Activated CD4-positive, alpha-beta memory T cell treated with anti-CD3 and anti-CD28 coated beads for 36 hours (primary cell): ENCODE measurements around the gene RAB40B. TPM values are rescaled to one million over a fixed set of nuclear protein-coding genes. Genes with fewer than 3 reads are reported as not detected.
A peak's percentile ranks its signal among the peaks of the same experiment; 100 is the strongest.
"Not testable (repeated sequence)": the region's sequence is repeated elsewhere in the genome, so short reads cannot be mapped to it uniquely, and the experiment has no call there.

Experiments used
- CTCF ChIA-PET: fragments of 350-600 bp; sonication (Branson Sonifier 250); formaldehyde crosslinking; loops from one replicate; lab custom pipeline; 2021; ENCODE audit warnings: antibody characterized with exemption, inconsistent platforms; lab: Charles Lee
- POLR2A ChIA-PET: fragments of 350-600 bp; sonication (Branson Sonifier 250); formaldehyde crosslinking; loops from one replicate; lab custom pipeline; 2021; ENCODE audit warnings: antibody characterized with exemption; lab: Charles Lee
- DNase-seq: peaks from one replicate; pipeline ENCODE4 v3.0.0-alpha.2; 2020
- H3K27ac Mint-ChIP-seq: one replicate; pipeline ENCODE4 v1.8.0; 2021; ENCODE audit warnings: mixed read lengths
- H3K27me3 Mint-ChIP-seq: one replicate; pipeline ENCODE4 v1.8.0; 2021; ENCODE audit warnings: mixed read lengths
- H3K36me3 Mint-ChIP-seq: one replicate; pipeline ENCODE4 v1.8.0; 2021; ENCODE audit warnings: mixed read lengths
- H3K4me1 Mint-ChIP-seq: one replicate; pipeline ENCODE4 v1.8.0; 2021; ENCODE audit warnings: low read depth, mixed read lengths
- H3K4me3 Mint-ChIP-seq: one replicate; pipeline ENCODE4 v1.8.0; 2021; ENCODE audit warnings: mild to moderate bottlenecking, mixed read lengths
- H3K9me3 Mint-ChIP-seq: one replicate; pipeline ENCODE4 v1.8.0; 2021; ENCODE audit warnings: mixed read lengths
- intact Hi-C: fragments of 100-400 bp; cut with micrococcal nuclease; formaldehyde crosslinking; loops from one replicate; pipeline ENCODE4 v1.15.1; 2023
- total RNA-seq, 2 experiments: library from RNA; stranded (reverse); gene quantifications; one replicate each; pipeline ENCODE4 v1.2.3, GENCODE V29; 2021

Gene RAB40B, protein sequence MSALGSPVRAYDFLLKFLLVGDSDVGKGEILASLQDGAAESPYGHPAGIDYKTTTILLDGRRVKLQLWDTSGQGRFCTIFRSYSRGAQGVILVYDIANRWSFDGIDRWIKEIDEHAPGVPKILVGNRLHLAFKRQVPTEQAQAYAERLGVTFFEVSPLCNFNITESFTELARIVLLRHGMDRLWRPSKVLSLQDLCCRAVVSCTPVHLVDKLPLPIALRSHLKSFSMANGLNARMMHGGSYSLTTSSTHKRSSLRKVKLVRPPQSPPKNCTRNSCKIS
- 1 to 10 TPM; 1.4 to 1.9 TPM for total RNA-seq

DNA sequence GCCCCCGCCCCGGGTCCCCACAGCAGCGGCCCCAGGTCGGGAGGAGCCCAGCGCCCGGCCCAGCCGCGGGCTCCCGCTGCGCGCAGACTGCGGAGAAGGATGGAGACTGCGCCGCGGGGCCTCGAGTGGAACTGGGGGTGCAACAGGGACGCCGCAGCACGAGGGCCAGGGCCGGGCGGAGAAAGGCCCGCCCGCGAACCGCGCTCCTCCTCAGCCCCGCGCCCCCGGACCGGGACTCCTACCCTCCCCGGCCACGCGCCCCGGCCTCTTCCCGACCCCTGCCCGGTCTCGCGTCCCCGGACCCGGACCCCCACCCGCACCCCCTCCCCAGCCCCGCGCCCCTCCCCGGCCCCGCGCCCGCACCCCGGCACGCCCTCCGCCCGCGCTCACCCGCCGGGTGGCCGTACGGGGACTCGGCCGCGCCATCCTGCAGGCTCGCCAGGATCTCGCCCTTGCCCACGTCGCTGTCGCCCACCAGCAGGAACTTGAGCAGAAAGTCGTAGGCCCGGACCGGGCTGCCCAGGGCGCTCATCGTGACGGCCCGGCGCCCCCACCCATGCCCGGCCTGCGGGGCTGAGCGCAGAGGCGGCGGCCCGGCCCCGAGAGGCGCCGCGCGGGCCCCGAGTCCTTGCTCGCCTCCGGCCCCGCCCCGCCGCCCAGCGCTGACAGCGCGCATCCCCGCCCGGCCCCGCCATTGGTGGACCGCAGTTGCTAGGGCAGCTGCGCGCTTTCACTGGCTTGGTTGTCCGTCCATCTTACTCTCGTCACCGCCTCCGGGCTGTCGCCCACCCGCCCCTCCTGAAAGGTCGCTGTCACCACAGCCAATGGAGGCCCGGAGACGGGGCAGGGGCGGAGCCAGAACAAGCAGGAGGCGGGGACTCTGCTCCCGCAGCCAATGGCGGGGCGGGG lies at the start of gene RAB40B:
Gene RAB40B (minus strand): TSS at position 634 of the 909 bp plus-strand sequence. CDS start 102 bp downstream, at position 532.
- intact Hi-C loops, result loop anchor here (1.0 to 5.0 kb wide), 3 partner anchors 18 to 53 kb away; partner anchors contain the start of genes FN3KRP and WDR45B
- ChIA-PET CTCF (no interaction called here), POLR2A (no interaction called here)
- no peaks in the 10 kb centered on the region for H3K27me3 Mint-ChIP-seq
- peak within 1 kb of the TSS; percentile 71 for H3K4me3 Mint-ChIP-seq
- peaks cover 14% of the 10 kb centered on the region for H3K9me3 Mint-ChIP-seq
- no peak within 1 kb of the TSS for H3K27ac Mint-ChIP-seq
- H3K4me1 Mint-ChIP-seq, result peaks cover 8% of the 10 kb centered on the region
- peaks cover 8% of the 10 kb centered on the region for H3K36me3 Mint-ChIP-seq
- DNase-seq, result peak; percentile 99

DNA sequence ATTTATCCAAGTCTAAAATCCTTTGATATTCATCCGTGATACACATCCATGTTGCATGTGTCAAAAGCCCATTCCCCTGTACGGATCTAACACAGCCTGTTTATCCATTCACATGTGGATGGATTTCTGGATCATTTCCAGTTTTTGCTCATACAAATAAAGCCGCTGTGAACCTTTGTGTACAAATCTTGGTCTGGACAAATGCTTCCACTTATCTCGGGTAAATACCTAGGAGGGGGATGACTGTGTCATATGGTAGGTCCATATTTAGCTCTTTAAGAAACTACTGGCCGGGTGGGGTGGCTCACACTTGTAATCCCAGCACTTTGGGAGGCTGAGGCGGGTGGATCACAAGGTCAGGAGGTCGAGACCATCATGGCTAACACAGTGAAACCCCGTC lies 47.0 kb upstream of the RAB40B start:
- no peak for DNase-seq
- POLR2A ChIA-PET, result no interaction called here
- CTCF ChIA-PET, result no interaction called here
- H3K4me3 Mint-ChIP-seq, result no peak overlapping the region
- H3K27me3 Mint-ChIP-seq, result no peaks in the 10 kb centered on the region
- peaks cover 15% of the 10 kb centered on the region for H3K36me3 Mint-ChIP-seq
- H3K9me3 Mint-ChIP-seq, result peaks cover 14% of the 10 kb centered on the region
- intact Hi-C loops, result no loop called here
- no peaks in the 10 kb centered on the region for H3K4me1 Mint-ChIP-seq
- H3K27ac Mint-ChIP-seq, result no peak overlapping the region

DNA sequence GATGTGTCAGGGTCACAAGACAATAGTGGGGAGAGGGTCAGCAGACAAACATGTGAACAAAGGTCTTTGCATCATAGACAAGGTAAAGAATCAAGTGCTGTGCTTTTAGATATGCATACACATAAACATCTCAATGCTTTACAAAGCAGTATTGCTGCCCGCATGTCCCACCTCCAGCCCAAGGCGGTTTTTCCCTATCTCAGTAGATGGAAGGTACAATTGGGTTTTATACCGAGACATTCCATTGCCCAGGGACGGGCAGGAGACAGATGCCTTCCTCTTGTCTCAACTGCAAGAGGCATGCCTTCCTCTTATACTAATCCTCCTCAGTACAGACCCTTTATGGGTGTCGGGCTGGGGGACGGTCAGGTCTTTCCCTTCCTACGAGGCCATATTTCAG lies 46.2 kb upstream of the RAB40B start:
- H3K27me3 Mint-ChIP-seq, POLR2A ChIA-PET, H3K27ac Mint-ChIP-seq, H3K4me1 Mint-ChIP-seq, intact Hi-C loops, CTCF ChIA-PET, H3K4me3 Mint-ChIP-seq, DNase-seq: not testable (repeated sequence)
- H3K9me3 Mint-ChIP-seq, result peaks cover 21% of the 10 kb centered on the region
- H3K36me3 Mint-ChIP-seq, result peaks cover 20% of the 10 kb centered on the region

DNA sequence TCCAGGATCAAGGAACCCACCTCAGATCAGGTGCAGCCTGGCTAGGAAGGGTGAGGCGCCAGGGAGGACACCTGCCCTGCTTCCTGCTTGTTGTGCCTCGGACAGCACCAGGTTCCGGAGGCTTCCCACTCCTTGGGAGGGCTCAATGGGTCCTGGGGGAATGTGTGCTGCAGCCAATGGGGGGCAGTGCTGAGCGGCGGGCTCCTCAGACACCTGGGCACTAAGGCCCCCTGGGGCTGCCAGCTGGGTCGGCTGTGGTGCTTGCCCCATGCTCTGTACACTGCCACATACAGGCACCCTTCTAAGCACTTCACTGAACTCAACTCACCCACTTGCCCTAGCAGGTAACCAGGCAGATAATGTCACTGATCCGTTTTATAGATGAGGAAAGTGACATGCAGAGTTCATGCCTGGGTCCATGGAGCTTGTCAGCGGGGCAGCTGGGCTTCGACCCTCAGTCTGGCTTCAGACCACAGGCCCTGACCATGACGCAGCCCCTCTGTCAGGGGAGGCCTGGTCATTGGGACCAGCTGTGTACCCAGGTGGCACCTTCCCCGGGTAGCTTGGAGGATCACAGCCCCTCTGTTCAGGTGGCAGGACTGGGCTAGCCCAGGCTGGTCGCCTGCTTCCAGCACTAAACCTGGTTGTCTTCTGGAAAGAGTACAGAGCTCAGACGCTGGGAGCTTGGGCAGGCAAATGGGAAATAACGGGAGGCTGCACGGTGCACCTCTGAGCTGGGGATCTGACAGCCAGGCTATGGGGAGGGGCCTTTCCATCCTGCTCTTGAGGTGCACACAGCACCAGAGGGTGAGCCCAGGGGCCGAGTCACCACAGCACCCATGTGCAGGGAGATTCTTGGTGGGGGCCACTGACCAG lies 45.1 kb upstream of the RAB40B start:
- CTCF ChIA-PET, result no interaction called here
- H3K27ac Mint-ChIP-seq, result no peak overlapping the region
- intact Hi-C loops, result no loop called here
- H3K4me3 Mint-ChIP-seq, result no peak overlapping the region
- no peaks in the 10 kb centered on the region for H3K27me3 Mint-ChIP-seq
- no peak for DNase-seq
- H3K36me3 Mint-ChIP-seq, result peaks cover 20% of the 10 kb centered on the region
- H3K4me1 Mint-ChIP-seq, result no peaks in the 10 kb centered on the region
- POLR2A ChIA-PET, result interaction anchor here (0.6 kb wide), 1 partner anchor 10 kb away, joined by 4 read pairs; no protein-coding TSS in a partner anchor
- H3K9me3 Mint-ChIP-seq, result peaks cover 21% of the 10 kb centered on the region

DNA sequence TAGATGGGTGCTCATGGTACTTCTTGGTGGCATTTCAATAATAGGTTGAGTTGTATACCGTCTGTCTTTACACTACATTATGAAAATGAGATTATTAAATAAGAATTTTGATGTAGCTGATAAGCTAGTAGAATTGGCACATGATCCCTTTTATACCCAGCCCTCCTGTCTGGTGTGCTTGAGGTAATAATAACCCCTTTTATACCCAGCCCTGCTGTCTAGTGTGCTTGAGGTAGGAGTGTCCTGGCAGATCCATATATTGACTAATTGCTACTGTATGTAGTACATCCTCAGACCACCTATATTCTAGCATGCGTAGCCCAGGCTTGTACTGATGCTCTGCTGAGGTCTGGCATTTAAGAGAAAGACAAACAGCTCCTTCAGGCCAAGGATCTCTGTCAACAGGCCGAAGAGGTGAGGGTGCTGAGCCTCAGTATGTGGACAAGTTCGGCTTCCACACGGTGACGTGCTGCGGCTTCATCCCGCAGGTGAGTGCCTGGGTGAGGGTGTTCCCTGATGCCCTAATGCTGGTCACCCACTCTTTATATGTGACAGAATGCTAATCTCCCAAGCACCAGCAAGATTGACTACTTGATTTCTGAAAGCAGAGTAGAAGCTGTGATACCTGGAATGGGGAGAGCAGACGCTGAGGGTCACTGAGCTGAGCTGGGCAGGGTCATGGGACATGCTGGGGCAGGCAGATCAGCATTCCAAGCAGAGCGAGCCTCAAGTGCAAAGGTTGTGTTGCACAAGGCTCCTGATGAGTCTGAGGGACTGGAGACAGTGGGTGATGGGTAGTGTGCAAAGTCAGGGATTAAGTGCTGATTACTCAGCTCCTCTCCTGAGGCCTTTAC lies 42.6 kb upstream of the RAB40B start:
- CTCF ChIA-PET, result no interaction called here
- no peaks in the 10 kb centered on the region for H3K27me3 Mint-ChIP-seq
- no peak overlapping the region for H3K27ac Mint-ChIP-seq
- no peak overlapping the region for H3K4me3 Mint-ChIP-seq
- DNase-seq, result no peak
- peaks cover 18% of the 10 kb centered on the region for H3K9me3 Mint-ChIP-seq
- peaks cover 20% of the 10 kb centered on the region for H3K36me3 Mint-ChIP-seq
- POLR2A ChIA-PET, result no interaction called here
- intact Hi-C loops, result no loop called here
- H3K4me1 Mint-ChIP-seq, result no peaks in the 10 kb centered on the region

DNA sequence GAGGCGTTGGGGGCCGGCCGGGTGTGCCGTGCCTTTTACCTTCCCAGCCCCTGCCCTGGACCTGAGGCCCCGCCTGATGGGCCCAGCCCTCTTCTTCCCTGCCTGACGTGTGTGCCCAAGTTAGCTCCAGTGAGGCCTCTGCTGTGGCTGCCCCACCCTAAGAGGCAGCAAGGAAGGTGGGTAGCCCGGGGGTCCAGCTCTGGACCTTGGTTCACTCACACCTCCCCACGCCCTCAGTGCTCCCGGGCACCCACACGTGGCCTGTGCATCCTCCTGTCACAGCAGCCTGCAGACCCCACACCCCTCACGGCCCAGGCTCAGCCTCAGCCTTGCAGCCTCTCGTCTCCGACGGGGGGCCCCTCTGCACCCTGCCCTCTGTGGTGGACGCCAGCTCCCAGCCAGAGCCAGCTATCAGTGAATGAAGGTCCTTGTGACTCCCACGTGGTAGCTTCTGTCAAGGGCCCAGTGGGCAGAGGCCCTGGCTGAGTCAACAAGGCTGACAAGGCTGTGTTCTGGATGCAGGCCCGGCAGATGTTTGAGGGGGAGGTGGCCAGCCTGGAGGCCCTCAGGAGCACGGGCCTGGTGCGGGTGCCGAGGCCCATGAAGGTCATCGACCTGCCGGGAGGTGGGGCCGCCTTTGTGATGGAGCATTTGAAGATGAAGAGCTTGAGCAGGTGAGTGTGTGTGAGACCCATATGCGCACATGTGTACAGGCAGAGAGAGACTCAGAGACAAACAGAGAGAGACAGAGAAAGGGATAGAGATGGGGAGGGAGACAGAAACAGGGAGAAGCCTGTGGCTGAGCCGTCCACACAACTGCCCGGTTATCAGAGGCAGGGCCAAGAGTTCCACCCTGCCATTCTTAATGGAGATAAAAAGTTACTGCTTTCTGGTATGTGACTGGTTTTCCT lies 39.7 kb upstream of the RAB40B start:
- intact Hi-C loops, result no loop called here
- DNase-seq, result no peak
- ChIA-PET CTCF (no interaction called here), POLR2A (no interaction called here)
- Mint-ChIP-seq H3K36me3 (peaks cover 23% of the 10 kb centered on the region), H3K4me1 (no peaks in the 10 kb centered on the region), H3K27ac (no peak overlapping the region), H3K4me3 (no peak overlapping the region), H3K9me3 (peaks cover 21% of the 10 kb centered on the region), H3K27me3 (no peaks in the 10 kb centered on the region)

DNA sequence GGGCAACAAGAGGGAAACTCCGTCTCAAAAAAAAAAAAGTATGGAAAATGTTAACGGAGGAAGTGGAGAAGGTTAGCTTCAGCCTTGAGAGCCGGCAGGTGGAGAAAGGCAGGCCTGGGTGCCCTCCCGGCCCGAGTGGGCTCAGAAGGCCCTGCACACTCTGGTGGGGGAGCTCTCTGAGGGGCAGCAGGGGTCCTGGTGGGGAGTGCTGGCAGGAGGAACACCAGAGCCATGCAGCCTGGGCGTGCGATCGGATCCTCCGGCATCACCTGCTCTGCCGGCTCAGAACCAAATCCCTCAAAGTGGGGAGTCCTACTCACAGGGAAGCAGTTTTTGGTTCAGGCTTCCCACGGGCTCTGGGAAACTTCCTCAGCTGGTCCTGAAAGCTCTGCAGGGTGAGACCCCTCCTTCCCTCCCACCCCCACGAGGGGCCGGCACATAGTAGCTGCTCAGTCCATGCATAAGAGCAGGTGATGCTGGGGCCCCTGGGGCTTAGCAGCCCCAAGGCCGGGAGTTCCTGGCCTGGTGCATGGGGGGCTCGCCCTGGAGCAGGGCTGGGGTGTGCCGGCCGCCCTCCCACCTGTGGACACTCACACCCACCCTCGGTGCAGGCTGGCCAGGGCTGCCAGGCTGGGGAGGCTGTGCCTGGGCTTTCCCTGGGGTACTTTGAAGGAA lies 38.1 kb upstream of the RAB40B start:
- Mint-ChIP-seq H3K4me3 (no peak overlapping the region), H3K36me3 (peaks cover 27% of the 10 kb centered on the region), H3K27me3 (no peaks in the 10 kb centered on the region), H3K9me3 (peaks cover 24% of the 10 kb centered on the region), H3K4me1 (no peaks in the 10 kb centered on the region), H3K27ac (no peak overlapping the region)
- intact Hi-C loops, result no loop called here
- ChIA-PET POLR2A (no interaction called here), CTCF (no interaction called here)
- DNase-seq, result no peak

DNA sequence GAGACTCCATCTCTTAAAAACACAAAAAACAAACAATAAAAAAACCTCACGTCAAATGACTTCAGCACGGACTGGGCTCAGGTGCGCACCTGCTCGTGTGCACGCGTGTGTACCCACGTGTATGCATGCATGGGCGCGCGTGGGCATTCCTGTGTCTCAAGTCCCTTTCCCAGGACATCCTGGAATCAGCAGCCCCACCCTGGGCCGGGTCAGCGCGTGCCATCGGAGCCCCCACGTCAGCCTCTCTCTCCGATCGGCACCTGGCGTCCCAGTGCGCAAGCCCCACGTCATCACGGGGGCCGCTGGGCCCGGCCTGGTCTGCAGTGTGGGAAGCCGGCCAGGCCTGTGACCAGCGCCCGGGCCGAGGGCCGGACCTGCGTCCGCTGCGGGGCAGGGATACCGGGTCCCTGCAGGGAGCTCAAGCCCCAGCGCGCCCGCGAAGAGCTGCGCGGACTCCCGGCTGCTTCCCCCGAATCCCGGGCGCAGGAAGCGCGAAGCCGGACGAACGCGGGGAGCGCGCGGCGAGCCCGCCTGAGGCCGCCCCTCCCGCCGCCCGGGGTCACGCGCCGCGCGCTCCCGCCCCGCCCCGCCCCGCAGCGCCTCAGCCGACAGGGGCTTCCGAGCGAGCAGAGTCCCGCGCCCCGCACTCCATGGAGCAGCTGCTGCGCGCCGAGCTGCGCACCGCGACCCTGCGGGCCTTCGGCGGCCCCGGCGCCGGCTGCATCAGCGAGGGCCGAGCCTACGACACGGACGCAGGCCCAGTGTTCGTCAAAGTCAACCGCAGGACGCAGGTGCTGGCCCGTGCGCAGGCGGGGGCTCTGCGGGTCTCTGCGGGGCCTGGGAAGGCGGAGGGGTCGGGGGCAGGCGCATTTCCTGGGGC lies 36.7 kb upstream of the RAB40B start, which contains the start of gene FN3K:
Gene FN3K (plus strand): TSS at position 629 of the 880 bp plus-strand sequence. CDS start 22 bp downstream, at position 651.
- ChIA-PET CTCF (no interaction called here), POLR2A (no interaction called here)
- Mint-ChIP-seq H3K4me1 (no peaks in the 10 kb centered on the region), H3K27me3 (no peaks in the 10 kb centered on the region), H3K4me3 (peak within 1 kb of the TSS; percentile 37), H3K27ac (no peak within 1 kb of the TSS), H3K9me3 (peaks cover 11% of the 10 kb centered on the region), H3K36me3 (peaks cover 18% of the 10 kb centered on the region)
- peak; percentile 42 for DNase-seq
- intact Hi-C loops, result no loop called here

DNA sequence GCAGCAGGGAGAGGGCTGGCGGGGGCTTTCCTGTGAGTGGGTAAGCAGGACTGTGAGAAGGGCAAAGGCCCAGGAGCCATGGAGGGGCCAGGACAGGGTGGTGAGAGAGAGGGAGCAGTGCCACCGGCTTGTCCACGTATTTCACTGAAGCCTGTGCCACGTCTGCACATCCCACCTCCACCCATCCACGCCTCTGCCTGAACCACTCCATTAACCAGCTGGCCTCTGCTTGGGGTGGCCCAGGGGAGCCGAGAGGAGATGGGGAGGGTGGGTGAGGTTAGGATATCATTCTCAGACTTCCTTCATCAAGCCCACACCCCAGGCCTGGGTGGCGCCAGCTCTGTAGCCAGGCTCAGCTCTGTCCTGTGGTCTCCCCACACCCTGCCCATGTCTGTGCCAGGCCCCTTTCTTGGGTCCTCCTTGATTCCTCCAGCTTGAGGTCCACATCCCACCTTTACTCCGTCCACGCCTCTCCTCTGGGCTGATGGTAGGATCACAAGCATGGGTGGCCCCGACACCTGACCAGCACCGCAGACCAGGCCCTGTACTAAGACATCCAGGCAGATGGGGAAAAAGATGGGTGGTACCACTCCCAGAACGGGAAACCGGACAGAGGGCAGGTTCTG lies 33.7 kb upstream of the RAB40B start:
- peaks cover 7% of the 10 kb centered on the region for H3K9me3 Mint-ChIP-seq
- ChIA-PET POLR2A (no interaction called here), CTCF (no interaction called here)
- H3K4me1 Mint-ChIP-seq, result no peaks in the 10 kb centered on the region
- intact Hi-C loops, result no loop called here
- no peak overlapping the region for H3K4me3 Mint-ChIP-seq
- DNase-seq, result no peak
- no peak overlapping the region for H3K27ac Mint-ChIP-seq
- no peaks in the 10 kb centered on the region for H3K27me3 Mint-ChIP-seq
- peaks cover 23% of the 10 kb centered on the region for H3K36me3 Mint-ChIP-seq
